GM12878 (cell line): ENCODE results near the gene BOD1L1. TPM values are rescaled to one million over a fixed set of nuclear protein-coding genes. Genes with fewer than 3 reads are reported as not detected.

Source experiments
- ATAC-seq: fragments of 200-7000 bp; cut with Tn5 transposase; 3 replicates; pipeline ENCODE4 v1.9.1; 2020; ENCODE audit warnings: mild to moderate bottlenecking, moderate library complexity
- BruUV-seq: library from RNA; stranded (reverse); fragments of 400-500 nt; replicated peaks from 2 replicates; lab custom pipeline; 2021; lab: Mats Ljungman, UMichigan
- CTCF ChIA-PET: fragments of 300-600 bp; sonication (Branson Sonifier 250); formaldehyde crosslinking; extraction: SDS; loops from one replicate; lab custom pipeline; 2021; ENCODE audit warnings: inconsistent platforms; lab: Yijun Ruan, JAX
- POLR2A ChIA-PET: fragments of 350-600 bp; formaldehyde crosslinking; extraction: SDS; loops from one replicate; lab custom pipeline; 2021; ENCODE audit warnings: inconsistent platforms; lab: Charles Lee
- RAD21 ChIA-PET: fragments of 300-600 bp; sonication (Branson Sonifier 250); formaldehyde crosslinking; loops from one replicate; lab custom pipeline; 2023; ENCODE audit warnings: antibody characterized with exemption; ENCODE audit not compliant: unreplicated experiment; lab: Charles Lee
- SMC1A ChIA-PET: fragments of 300-600 bp; sonication (Branson Sonifier 250); formaldehyde crosslinking; loops from one replicate; lab custom pipeline; 2023; ENCODE audit not compliant: unreplicated experiment, uncharacterized antibody; lab: Charles Lee
- DNase-seq: peaks from one replicate; pipeline ENCODE4 v3.0.0-alpha.2; 2011; ENCODE audit warnings: low read depth, low spot score
- FAIRE-seq: peaks from 3 replicates; lab custom pipeline; 2011; peaks lifted over from hg19 to GRCh38; lab: Jason Lieb, UNC
- H2AFZ ChIP-seq: 2 replicates; pipeline ENCODE4 v1.6.0; 2011; ENCODE audit warnings: low read depth, low read length, control low read depth; ENCODE audit not compliant: control insufficient read depth
- H3K27ac ChIP-seq: 2 replicates; pipeline ENCODE4 v1.5.1; 2011; ENCODE audit warnings: control low read depth; ENCODE audit not compliant: control insufficient read depth, insufficient read depth
- H3K27me3 ChIP-seq, 2 experiments: replicated peaks in 1 of 2; 2 replicates each; pipeline versions ENCODE4 v1.6.0 to v1.6.1; 2011; ENCODE audit warnings: low read length in 1 of 2; ENCODE audit not compliant: control insufficient read depth in 2 of 2, insufficient read depth in 2 of 2
- H3K36me3 ChIP-seq, 2 experiments: 2 replicates each; pipeline ENCODE4 v1.5.1; 2011; ENCODE audit warnings: low read length in 1 of 2; ENCODE audit not compliant: control insufficient read depth in 2 of 2, insufficient read depth in 2 of 2
- H3K4me1 ChIP-seq: 2 replicates; pipeline ENCODE4 v1.6.1; 2011; ENCODE audit warnings: mild to moderate bottlenecking, low read length, moderate library complexity, mixed read lengths; ENCODE audit not compliant: control insufficient read depth, insufficient read depth
- H3K4me2 ChIP-seq: 2 replicates; pipeline ENCODE4 v1.6.0; 2011; ENCODE audit warnings: control low read depth; ENCODE audit not compliant: control insufficient read depth, insufficient read depth
- H3K4me3 ChIP-seq: fragments of 200-600 bp; sonication (generic); 2 replicates; pipeline ENCODE4 v1.5.1; 2016
- H3K79me2 ChIP-seq: 2 replicates; pipeline ENCODE4 v1.6.0; 2011; ENCODE audit warnings: low read length; ENCODE audit not compliant: control insufficient read depth, insufficient read depth
- H3K9ac ChIP-seq: 2 replicates; pipeline ENCODE4 v1.8.0; 2011; ENCODE audit warnings: low read length, control low read depth, mixed read lengths; ENCODE audit not compliant: control insufficient read depth, insufficient read depth
- H3K9me3 ChIP-seq: replicated peaks from 3 replicates; pipeline ENCODE4 v1.5.1; 2011; ENCODE audit warnings: mild to moderate bottlenecking, low read length; ENCODE audit not compliant: control insufficient read depth, insufficient read depth
- H4K20me1 ChIP-seq: 2 replicates; pipeline ENCODE4 v1.6.0; 2011; ENCODE audit not compliant: control insufficient read depth, insufficient read depth
- BHLHE40 ChIP-seq, 2 experiments: fragments of 450-650 bp in 1 of 2; IDR thresholded peaks; 2 replicates each; pipeline ENCODE4 v1.6.1; 2011 to 2017; ENCODE audit warnings: low read depth in 2 of 2, borderline replicate concordance in 1 of 2, improper control_type of control experiment in 1 of 2, low read length in 1 of 2, mild to moderate bottlenecking in 1 of 2
- FOXM1 ChIP-seq: IDR thresholded peaks from 2 replicates; pipeline ENCODE4 v1.6.1; 2012; ENCODE audit warnings: low read depth, mild to moderate bottlenecking, inconsistent platforms, low read length, moderate library complexity
- IKZF2 ChIP-seq, 2 experiments: fragments of 450-650 bp; IDR thresholded peaks; 2 replicates each; pipeline ENCODE4 v1.6.1; 2017; ENCODE audit warnings: mild to moderate bottlenecking in 2 of 2, moderate library complexity in 2 of 2
- IRF4 ChIP-seq: IDR thresholded peaks from 2 replicates; pipeline ENCODE4 v1.6.1; 2011; ENCODE audit warnings: low read depth, low read length
- MEF2B ChIP-seq: fragments of 450-650 bp; IDR thresholded peaks from 2 replicates; pipeline ENCODE4 v1.6.1; 2018; ENCODE audit warnings: mild to moderate bottlenecking, moderate library complexity; ENCODE audit not compliant: partially characterized antibody, poor library complexity, severe bottlenecking
- NFYB ChIP-seq: IDR thresholded peaks from 2 replicates; pipeline ENCODE4 v1.6.1; 2011; ENCODE audit warnings: low read depth, mild to moderate bottlenecking, low read length, improper control_type of control experiment, moderate library complexity; ENCODE audit not compliant: insufficient read depth
- RELA ChIP-seq: fragments of 450-650 bp; IDR thresholded peaks from 2 replicates; pipeline ENCODE4 v1.8.0; 2014; ENCODE audit warnings: borderline replicate concordance; ENCODE audit not compliant: partially characterized antibody
- SIX5 ChIP-seq: IDR thresholded peaks from 2 replicates; pipeline ENCODE4 v1.6.1; 2011; ENCODE audit warnings: mild to moderate bottlenecking, low read depth, low read length, moderate library complexity; ENCODE audit not compliant: severe bottlenecking
- TARDBP ChIP-seq: IDR thresholded peaks from 2 replicates; pipeline ENCODE4 v1.6.1; 2016; ENCODE audit warnings: borderline replicate concordance
- TBL1XR1 ChIP-seq: IDR thresholded peaks from 2 replicates; pipeline ENCODE4 v1.6.1; 2012; ENCODE audit warnings: low read depth, low read length, improper control_type of control experiment
- WGBS: methylation state at CpG from one replicate; pipeline ENCODE4 v1.1.6; 2016; ENCODE audit warnings: low lambda C conversion rate; ENCODE audit not compliant: insufficient replicate concordance, insufficient coverage; ENCODE audit errors: missing lambda C conversion rate; 5-methylcytosine and 5-hydroxymethylcytosine counted together
- in situ Hi-C: fragments of 300-500 bp; cut with MboI; formaldehyde crosslinking; loops from 9 replicates; pipeline ENCODE4 v1.14.3; 2018; ENCODE audit warnings: mixed read lengths
- intact Hi-C: fragments of 100-400 bp; cut with micrococcal nuclease; formaldehyde crosslinking; loops from one replicate; pipeline ENCODE4 v1.14.2; 2022; ENCODE audit not compliant: unreplicated experiment
- polyA plus RNA-seq, 11 experiments: library from polyadenylated mRNA; depleted of rRNA in 4 of 11; unstranded in 6 of 11; stranded (reverse) in 5 of 11; fragments of >200 nt; fragmentation: Nextera tagmentation in 4 of 11; fragmentation: Illumina TruSeq in 1 of 11; extraction: Ambion mirVana in 4 of 11; extraction: Trizol in 1 of 11; gene quantifications; 1 replicate in 1 of 11; 2 replicates in 10 of 11; pipeline versions ENCODE4 v1.2.1 to v1.2.3, GENCODE V29; 2011 to 2016; ENCODE audit warnings: inconsistent platforms in 2 of 11, missing spikeins in 2 of 11, low read depth in 1 of 11
- total RNA-seq, 4 experiments: library from RNA; depleted of rRNA in 3 of 4; stranded (reverse); fragments of >200 nt in 3 of 4; fragmentation: Illumina TruSeq in 1 of 4; extraction: Trizol in 1 of 4; gene quantifications; 2 replicates each; pipeline versions ENCODE4 v1.2.1 to v1.2.3, GENCODE V29; 2013 to 2021
- TF ChIP-seq, protein P1 (sequence below): IDR thresholded peaks from 2 replicates; pipeline ENCODE4 v1.6.1; 2012; ENCODE audit warnings: low read depth, low read length, improper control_type of control experiment
- TF ChIP-seq, protein P2 (sequence below): fragments of 150-350 bp; IDR thresholded peaks from 2 replicates; pipeline ENCODE4 v1.6.1; 2014; ENCODE audit warnings: mild to moderate bottlenecking, low read depth, low read length
- TF ChIP-seq, protein P3 (sequence below): fragments of 450-650 bp; IDR thresholded peaks from 2 replicates; pipeline ENCODE4 v1.6.1; 2017; ENCODE audit warnings: mild to moderate bottlenecking

The BOD1L1 gene
- total and polyA plus RNA-seq, 10 of the 15 experiments (the other 5 are each of a cell fraction or from before 2014, with no cell fraction given), result 6.8 to 41.6 (median 24.3) TPM

DNA sequence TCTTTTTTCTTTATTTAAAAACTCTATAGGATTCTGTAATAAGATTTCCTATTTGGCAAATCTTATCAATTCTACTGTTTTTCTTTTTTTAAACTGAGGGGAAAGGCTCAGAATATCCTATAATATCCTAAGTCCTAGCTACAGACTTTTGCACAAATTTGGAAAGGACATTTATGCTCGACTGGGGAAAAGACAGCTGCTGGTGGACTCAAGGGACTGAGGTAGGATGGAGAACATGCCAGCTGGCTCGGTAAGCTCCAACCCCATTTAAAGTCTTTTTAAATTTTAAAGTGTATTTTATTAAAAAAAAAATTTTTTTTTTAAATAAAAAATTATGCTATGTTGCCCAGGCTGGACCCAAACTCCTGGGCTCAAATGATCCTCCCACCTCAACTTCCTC lies 36.8 kb downstream of the BOD1L1 start:
- SMC1A ChIA-PET, result interaction anchor here (0.9 to 1.5 kb wide), 2 partner anchors 18 to 30 kb away, joined by 3 read pairs; no protein-coding TSS in a partner anchor
- RAD21 ChIA-PET, result no interaction called here
- ATAC-seq (no peak), FAIRE-seq (no peak), DNase-seq (no peak)
- intact Hi-C loops, result no loop called here
- no peak overlapping the region for H3K4me3 ChIP-seq
- POLR2A ChIA-PET, result no interaction called here
- CTCF ChIA-PET, result interaction anchor here (1.2 kb wide), 1 partner anchor 28 kb away, joined by 3 read pairs; no protein-coding TSS in a partner anchor
- H3K36me3 ChIP-seq, result peaks cover 2 to 32% of the 10 kb centered on the region in 2 experiments
- no peaks in the 10 kb centered on the region for H3K9me3 ChIP-seq
- H3K79me2 ChIP-seq, result no peaks in the 10 kb centered on the region
- TF ChIP-seq TBL1XR1 (no peak), TARDBP (no peak), MEF2B (no peak)
- no peak overlapping the region for H2AFZ ChIP-seq
- no peaks in the 10 kb centered on the region for H3K4me1 ChIP-seq
- no TSS peak for BruUV-seq
- WGBS, result 100% methylated on average over 2 of the region's 2 CpGs
- in situ Hi-C loops, result no loop called here
- H3K27me3 ChIP-seq, result no peaks in the 10 kb centered on the region
- no peak overlapping the region for H3K27ac ChIP-seq
- no peaks in the 10 kb centered on the region for H4K20me1 ChIP-seq
- H3K9ac ChIP-seq, result no peak overlapping the region
- H3K4me2 ChIP-seq, result no peak overlapping the region

DNA sequence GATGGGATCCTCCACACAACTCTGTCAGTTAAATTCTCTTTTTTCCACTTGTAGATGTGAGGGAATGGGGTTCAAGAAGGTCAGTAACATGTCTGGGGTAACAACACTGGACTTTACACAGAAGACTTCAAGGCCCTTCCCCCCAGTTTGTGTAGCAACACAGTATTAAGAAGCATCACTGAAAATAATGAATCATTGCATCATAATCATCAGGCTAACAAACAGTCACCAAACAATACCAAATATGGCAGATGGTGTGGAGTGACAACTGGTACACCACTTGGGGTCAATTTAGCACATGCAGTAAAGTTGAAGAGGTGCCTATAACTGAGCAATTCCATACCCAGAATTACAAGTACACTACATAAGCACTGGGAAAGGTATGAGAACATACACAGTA lies 38.6 kb downstream of the BOD1L1 start:
- ChIA-PET CTCF (no interaction called here), RAD21 (no interaction called here), POLR2A (no interaction called here), SMC1A (no interaction called here)
- intact Hi-C loops, result no loop called here
- Histone ChIP-seq H3K4me2 (no peak overlapping the region), H2AFZ (no peak overlapping the region), H3K4me1 (no peaks in the 10 kb centered on the region), H3K9ac (no peak overlapping the region), H4K20me1 (no peaks in the 10 kb centered on the region), H3K36me3 (peaks cover 2 to 21% of the 10 kb centered on the region in 2 experiments), H3K9me3 (no peaks in the 10 kb centered on the region), H3K27me3 (no peaks in the 10 kb centered on the region), H3K27ac (no peak overlapping the region), H3K79me2 (no peaks in the 10 kb centered on the region), H3K4me3 (no peak overlapping the region)
- DNase-seq (no peak), FAIRE-seq (no peak), ATAC-seq (no peak)
- in situ Hi-C loops, result no loop called here
- BruUV-seq, result no TSS peak
- no peak for TF ChIP-seq SIX5
- no peak for TF ChIP-seq FOXM1
- TF ChIP-seq BHLHE40 (IDR thresholded peaks at IDR 0.05; ENCODE audit: borderline replicate concordance in 1 of 2, low read depth in 2 of 2, low read length in 1 of 2), result no peak
- no peak for TF ChIP-seq NFYB
- TF ChIP-seq, protein P1, sequence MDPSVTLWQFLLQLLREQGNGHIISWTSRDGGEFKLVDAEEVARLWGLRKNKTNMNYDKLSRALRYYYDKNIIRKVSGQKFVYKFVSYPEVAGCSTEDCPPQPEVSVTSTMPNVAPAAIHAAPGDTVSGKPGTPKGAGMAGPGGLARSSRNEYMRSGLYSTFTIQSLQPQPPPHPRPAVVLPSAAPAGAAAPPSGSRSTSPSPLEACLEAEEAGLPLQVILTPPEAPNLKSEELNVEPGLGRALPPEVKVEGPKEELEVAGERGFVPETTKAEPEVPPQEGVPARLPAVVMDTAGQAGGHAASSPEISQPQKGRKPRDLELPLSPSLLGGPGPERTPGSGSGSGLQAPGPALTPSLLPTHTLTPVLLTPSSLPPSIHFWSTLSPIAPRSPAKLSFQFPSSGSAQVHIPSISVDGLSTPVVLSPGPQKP, result no peak
- TF ChIP-seq, protein P2, sequence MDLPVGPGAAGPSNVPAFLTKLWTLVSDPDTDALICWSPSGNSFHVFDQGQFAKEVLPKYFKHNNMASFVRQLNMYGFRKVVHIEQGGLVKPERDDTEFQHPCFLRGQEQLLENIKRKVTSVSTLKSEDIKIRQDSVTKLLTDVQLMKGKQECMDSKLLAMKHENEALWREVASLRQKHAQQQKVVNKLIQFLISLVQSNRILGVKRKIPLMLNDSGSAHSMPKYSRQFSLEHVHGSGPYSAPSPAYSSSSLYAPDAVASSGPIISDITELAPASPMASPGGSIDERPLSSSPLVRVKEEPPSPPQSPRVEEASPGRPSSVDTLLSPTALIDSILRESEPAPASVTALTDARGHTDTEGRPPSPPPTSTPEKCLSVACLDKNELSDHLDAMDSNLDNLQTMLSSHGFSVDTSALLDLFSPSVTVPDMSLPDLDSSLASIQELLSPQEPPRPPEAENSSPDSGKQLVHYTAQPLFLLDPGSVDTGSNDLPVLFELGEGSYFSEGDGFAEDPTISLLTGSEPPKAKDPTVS, result no peak
- TF ChIP-seq IKZF2 (IDR thresholded peaks at IDR 0.05), result no peak
- no peak for TF ChIP-seq IRF4
- TF ChIP-seq RELA, result no peak
- TF ChIP-seq, protein P3, sequence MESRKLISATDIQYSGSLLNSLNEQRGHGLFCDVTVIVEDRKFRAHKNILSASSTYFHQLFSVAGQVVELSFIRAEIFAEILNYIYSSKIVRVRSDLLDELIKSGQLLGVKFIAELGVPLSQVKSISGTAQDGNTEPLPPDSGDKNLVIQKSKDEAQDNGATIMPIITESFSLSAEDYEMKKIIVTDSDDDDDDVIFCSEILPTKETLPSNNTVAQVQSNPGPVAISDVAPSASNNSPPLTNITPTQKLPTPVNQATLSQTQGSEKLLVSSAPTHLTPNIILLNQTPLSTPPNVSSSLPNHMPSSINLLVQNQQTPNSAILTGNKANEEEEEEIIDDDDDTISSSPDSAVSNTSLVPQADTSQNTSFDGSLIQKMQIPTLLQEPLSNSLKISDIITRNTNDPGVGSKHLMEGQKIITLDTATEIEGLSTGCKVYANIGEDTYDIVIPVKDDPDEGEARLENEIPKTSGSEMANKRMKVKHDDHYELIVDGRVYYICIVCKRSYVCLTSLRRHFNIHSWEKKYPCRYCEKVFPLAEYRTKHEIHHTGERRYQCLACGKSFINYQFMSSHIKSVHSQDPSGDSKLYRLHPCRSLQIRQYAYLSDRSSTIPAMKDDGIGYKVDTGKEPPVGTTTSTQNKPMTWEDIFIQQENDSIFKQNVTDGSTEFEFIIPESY, result no peak
